A549 (cell line): ENCODE results near the gene NXN. TPM values are rescaled to one million over a fixed set of nuclear protein-coding genes. Genes with fewer than 3 reads are reported as not detected.

ENCODE experiments used
- ATAC-seq, 2 experiments: fragments of 200-7000 bp in 1 of 2; fragments of >200 bp in 1 of 2; cut with Nextera tagmentation in 1 of 2; cut with Tn5 transposase in 1 of 2; 3 replicates each; pipeline versions ENCODE4 v1.8.0 to v1.9.1; 2018 to 2020; ENCODE audit warnings: mild to moderate bottlenecking in 1 of 2, moderate library complexity in 1 of 2
- CTCF ChIA-PET: fragments of 300-600 bp; sonication (Branson Sonifier 250); formaldehyde crosslinking; extraction: SDS; loops from one replicate; lab custom pipeline; 2021; ENCODE audit warnings: antibody characterized with exemption, inconsistent platforms; lab: Yijun Ruan, JAX
- POLR2A ChIA-PET: fragments of 350-600 bp; formaldehyde crosslinking; extraction: SDS; loops from one replicate; lab custom pipeline; 2021; ENCODE audit warnings: antibody characterized with exemption, inconsistent platforms; lab: Yijun Ruan, JAX
- DNase-seq, 2 experiments: peaks; one replicate each; pipeline versions ENCODE4 v3.0.0 to v3.0.0-alpha.2; 2011 to 2016; ENCODE audit warnings: low read depth in 1 of 2, low spot score in 1 of 2
- FAIRE-seq: peaks from 2 replicates; lab custom pipeline; 2011; peaks lifted over from hg19 to GRCh38; lab: Jason Lieb, UNC
- H3K27ac ChIP-seq, 2 experiments: fragments of >200 bp; sonication (Bioruptor Twin); formaldehyde crosslinking; 3 replicates each; pipeline ENCODE4 v1.5.1; 2016 to 2017
- H3K4me1 ChIP-seq: fragments of >200 bp; sonication (Bioruptor Twin); formaldehyde crosslinking; 3 replicates; pipeline ENCODE4 v1.6.1; 2016
- H3K4me2 ChIP-seq: fragments of >200 bp; sonication (Bioruptor Twin); formaldehyde crosslinking; 3 replicates; pipeline ENCODE4 v1.6.1; 2016
- H3K4me3 ChIP-seq: fragments of >200 bp; sonication (Bioruptor Twin); formaldehyde crosslinking; 3 replicates; pipeline ENCODE4 v1.5.1; 2016
- H3K9me3 ChIP-seq: fragments of >200 bp; sonication (Bioruptor Twin); formaldehyde crosslinking; 3 replicates; pipeline ENCODE4 v1.6.1; 2016
- BHLHE40 ChIP-seq: IDR thresholded peaks from 2 replicates; pipeline ENCODE4 v1.6.1; 2012; ENCODE audit warnings: low read depth, low read length, inconsistent platforms
- CBX2 ChIP-seq: fragments of 200-600 bp; sonication (generic); IDR thresholded peaks from 2 replicates; pipeline ENCODE4 v1.6.1; 2016; ENCODE audit warnings: low read depth, mild to moderate bottlenecking, borderline replicate concordance
- EHF ChIP-seq: fragments of 250-450 bp; sonication (Bioruptor Pico); IDR thresholded peaks from 2 replicates; pipeline ENCODE4 v1.5.0; 2020; ENCODE audit warnings: mild to moderate bottlenecking
- EHMT2 ChIP-seq: fragments of 200-600 bp; sonication (generic); IDR thresholded peaks from 2 replicates; pipeline ENCODE4 v1.6.1; 2016; ENCODE audit warnings: antibody characterized with exemption, low read depth, mild to moderate bottlenecking, moderate library complexity
- ELK1 ChIP-seq: fragments of 150-350 bp; IDR thresholded peaks from 2 replicates; pipeline ENCODE4 v1.6.1; 2014; ENCODE audit warnings: low read depth, mild to moderate bottlenecking, low read length
- ESRRA ChIP-seq: fragments of 150-350 bp; IDR thresholded peaks from 2 replicates; pipeline ENCODE4 v1.6.1; 2014; ENCODE audit warnings: mild to moderate bottlenecking, low read length, borderline replicate concordance
- FOSB ChIP-seq: fragments of 250-450 bp; sonication (Bioruptor Pico); IDR thresholded peaks from 2 replicates; pipeline ENCODE4 v1.5.0; 2020; ENCODE audit warnings: mild to moderate bottlenecking, moderate library complexity
- GATA3 ChIP-seq: IDR thresholded peaks from 2 replicates; pipeline ENCODE4 v1.6.1; 2012; ENCODE audit warnings: borderline replicate concordance
- HDAC2 ChIP-seq: fragments of 200-600 bp; sonication (generic); IDR thresholded peaks from 2 replicates; pipeline ENCODE4 v1.6.1; 2016
- HEYL ChIP-seq: fragments of 250-450 bp; sonication (Bioruptor Pico); IDR thresholded peaks from 2 replicates; pipeline ENCODE4 v1.8.0; 2021; ENCODE audit warnings: mild to moderate bottlenecking, moderate library complexity
- HOXA7 ChIP-seq: fragments of 250-450 bp; sonication (Bioruptor Pico); IDR thresholded peaks from 2 replicates; pipeline ENCODE4 v1.5.0; 2020; ENCODE audit warnings: mild to moderate bottlenecking, moderate library complexity
- HOXB13 ChIP-seq: fragments of 250-450 bp; sonication (Bioruptor Pico); IDR thresholded peaks from 2 replicates; pipeline ENCODE4 v1.5.0; 2020; ENCODE audit warnings: low read depth, mild to moderate bottlenecking, moderate library complexity
- HOXB5 ChIP-seq: fragments of 250-450 bp; sonication (Bioruptor Pico); IDR thresholded peaks from 2 replicates; pipeline ENCODE4 v1.5.0; 2020; ENCODE audit warnings: mild to moderate bottlenecking, moderate library complexity
- MAZ ChIP-seq: fragments of 150-350 bp; IDR thresholded peaks from 2 replicates; pipeline ENCODE4 v1.6.1; 2014; ENCODE audit warnings: antibody characterized with exemption, low read depth, low read length, borderline replicate concordance
- NFE2L2 ChIP-seq: fragments of 150-350 bp; conservative IDR thresholded peaks from 2 replicates; pipeline ENCODE4 v1.6.1; 2014; ENCODE audit warnings: low read length
- NR3C1 ChIP-seq: fragments of >200 bp; sonication (Bioruptor Twin); formaldehyde crosslinking; IDR thresholded peaks from 3 replicates; pipeline ENCODE4 v1.6.1; 2017
- POLR2A ChIP-seq: IDR thresholded peaks from 2 replicates; pipeline ENCODE4 v1.6.1; 2012; ENCODE audit warnings: mild to moderate bottlenecking, low read length
- REST ChIP-seq: fragments of 200-600 bp; sonication (generic); IDR thresholded peaks from 2 replicates; pipeline ENCODE4 v1.6.1; 2016; ENCODE audit warnings: antibody characterized with exemption, mild to moderate bottlenecking, moderate library complexity
- TFCP2L1 ChIP-seq: fragments of 250-450 bp; sonication (Bioruptor Pico); IDR thresholded peaks from 2 replicates; pipeline ENCODE4 v1.5.0; 2021; ENCODE audit warnings: mild to moderate bottlenecking
- ZC3H11A ChIP-seq: fragments of 450-650 bp; IDR thresholded peaks from 2 replicates; pipeline ENCODE4 v1.6.1; 2014; ENCODE audit warnings: antibody characterized with exemption, mild to moderate bottlenecking
- ZNF302 ChIP-seq: fragments of 250-450 bp; sonication (Bioruptor Pico); IDR thresholded peaks from 2 replicates; pipeline ENCODE4 v1.9.0; 2021; ENCODE audit warnings: inconsistent platforms, mild to moderate bottlenecking, moderate library complexity
- ZSCAN20 ChIP-seq: fragments of 250-450 bp; sonication (Bioruptor Pico); IDR thresholded peaks from 2 replicates; pipeline ENCODE4 v1.8.0; 2022; ENCODE audit warnings: mild to moderate bottlenecking, moderate library complexity
- WGBS: methylation state at CpG from one replicate; pipeline ENCODE4 v1.1.6; 2017; ENCODE audit errors: missing lambda C conversion rate; 5-methylcytosine and 5-hydroxymethylcytosine counted together
- polyA plus RNA-seq, 4 experiments: library from polyadenylated mRNA; depleted of rRNA in 3 of 4; stranded (reverse); fragments of >200 nt; fragmentation: RNase III in 1 of 4; extraction: RNeasy Plus Mini Kit Qiagen cat#74134 plus additional on column Dnase treatment in 1 of 4; gene quantifications; 2 replicates in 3 of 4; 3 replicates in 1 of 4; pipeline ENCODE4 v1.2.3, GENCODE V29; 2011 to 2017
- TF ChIP-seq, protein P1 (sequence below): IDR thresholded peaks from 2 replicates; pipeline ENCODE4 v1.6.1; 2012
- TF ChIP-seq, protein P2 (sequence below): fragments of 450-650 bp; IDR thresholded peaks from 2 replicates; pipeline ENCODE4 v1.6.1; 2014; ENCODE audit warnings: antibody characterized with exemption
- TF ChIP-seq, protein P3 (sequence below): fragments of >200 bp; sonication (Bioruptor Twin); formaldehyde crosslinking; IDR thresholded peaks from 2 replicates; pipeline ENCODE4 v1.6.1; 2016

The NXN gene
- polyA plus RNA-seq, 2 of the 4 experiments (the other 2 are of a cell fraction) = 24.6 to 31.1 TPM

- WGBS = 82% methylated on average over 24 of the region's 24 CpGs
- no peak for TF ChIP-seq EHMT2
- no peak for TF ChIP-seq TFCP2L1
- no peak for TF ChIP-seq ZC3H11A
- no peak for TF ChIP-seq HDAC2
- no peak for TF ChIP-seq HEYL (CRISPR knock-in tag)
- TF ChIP-seq ZNF302 (CRISPR knock-in tag) = no peak
- no peak for TF ChIP-seq NR3C1
- no peak for TF ChIP-seq MAZ
- no peak for TF ChIP-seq GATA3
- TF ChIP-seq, protein P1, sequence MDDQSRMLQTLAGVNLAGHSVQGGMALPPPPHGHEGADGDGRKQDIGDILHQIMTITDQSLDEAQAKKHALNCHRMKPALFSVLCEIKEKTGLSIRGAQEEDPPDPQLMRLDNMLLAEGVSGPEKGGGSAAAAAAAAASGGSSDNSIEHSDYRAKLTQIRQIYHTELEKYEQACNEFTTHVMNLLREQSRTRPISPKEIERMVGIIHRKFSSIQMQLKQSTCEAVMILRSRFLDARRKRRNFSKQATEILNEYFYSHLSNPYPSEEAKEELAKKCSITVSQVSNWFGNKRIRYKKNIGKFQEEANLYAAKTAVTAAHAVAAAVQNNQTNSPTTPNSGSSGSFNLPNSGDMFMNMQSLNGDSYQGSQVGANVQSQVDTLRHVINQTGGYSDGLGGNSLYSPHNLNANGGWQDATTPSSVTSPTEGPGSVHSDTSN = no peak
- TF ChIP-seq HOXB5 (CRISPR knock-in tag) = no peak
- TF ChIP-seq FOSB (CRISPR knock-in tag) = no peak
- TF ChIP-seq NFE2L2 = no peak
- no peak for TF ChIP-seq BHLHE40
- no peak for TF ChIP-seq HOXA7 (CRISPR knock-in tag)
- Histone ChIP-seq H3K4me2 (no peak overlapping the region), H3K4me1 (no peaks in the 10 kb centered on the region), H3K27ac (no peak overlapping the region), H3K9me3 (no peaks in the 10 kb centered on the region), H3K4me3 (no peak overlapping the region)
- POLR2A ChIA-PET = no interaction called here
- FAIRE-seq (no peak), DNase-seq (no peak), ATAC-seq (no peak)
- CTCF ChIA-PET = interaction anchor here (0.8 to 6.5 kb wide), 5 partner anchors 11 to 771 kb away, joined by 3 to 40 read pairs (median 3); partner anchors contain the start of gene NXN
Observed at GRCh38 chr17:968812-969730, 10.5 kb downstream of the NXN start.

GRCh38 chr17:967122-967521, 12.5 kb downstream of the NXN start:
- Histone ChIP-seq H3K4me1 (no peaks in the 10 kb centered on the region), H3K4me2 (no peak overlapping the region), H3K4me3 (no peak overlapping the region), H3K9me3 (no peaks in the 10 kb centered on the region), H3K27ac (peak overlapping the region in 1 of 2 experiments; percentile 23; a peak in 1 of 6 replicates)
- ChIA-PET CTCF (interaction anchor here (6.5 kb wide), 1 partner anchor 13 kb away, joined by 40 read pairs; the partner anchor contains the start of gene NXN), POLR2A (no interaction called here)
- DNase-seq (no peak), ATAC-seq (no peak), FAIRE-seq (no peak)
- whole genome bisulfite sequencing = 88% methylated on average over 9 of the region's 9 CpGs
- TF ChIP-seq, protein P1 = no peak
- TF ChIP-seq EHMT2 = no peak
- no peak for TF ChIP-seq MAZ
- TF ChIP-seq EHF = no peak
- no peak for TF ChIP-seq REST
- no peak for TF ChIP-seq ESRRA
- no peak for TF ChIP-seq HOXB13 (CRISPR knock-in tag)
- no peak for TF ChIP-seq GATA3
- no peak for TF ChIP-seq HOXA7 (CRISPR knock-in tag)
- TF ChIP-seq ELK1 = no peak
- no peak for TF ChIP-seq HEYL (CRISPR knock-in tag)
- no peak for TF ChIP-seq POLR2A
- TF ChIP-seq, protein P2, sequence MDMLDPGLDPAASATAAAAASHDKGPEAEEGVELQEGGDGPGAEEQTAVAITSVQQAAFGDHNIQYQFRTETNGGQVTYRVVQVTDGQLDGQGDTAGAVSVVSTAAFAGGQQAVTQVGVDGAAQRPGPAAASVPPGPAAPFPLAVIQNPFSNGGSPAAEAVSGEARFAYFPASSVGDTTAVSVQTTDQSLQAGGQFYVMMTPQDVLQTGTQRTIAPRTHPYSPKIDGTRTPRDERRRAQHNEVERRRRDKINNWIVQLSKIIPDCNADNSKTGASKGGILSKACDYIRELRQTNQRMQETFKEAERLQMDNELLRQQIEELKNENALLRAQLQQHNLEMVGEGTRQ = no peak
- no peak for TF ChIP-seq ZC3H11A
- TF ChIP-seq CBX2 = no peak
- TF ChIP-seq FOSB (CRISPR knock-in tag) = no peak
- no peak for TF ChIP-seq ZSCAN20 (CRISPR knock-in tag)
- TF ChIP-seq, protein P3, sequence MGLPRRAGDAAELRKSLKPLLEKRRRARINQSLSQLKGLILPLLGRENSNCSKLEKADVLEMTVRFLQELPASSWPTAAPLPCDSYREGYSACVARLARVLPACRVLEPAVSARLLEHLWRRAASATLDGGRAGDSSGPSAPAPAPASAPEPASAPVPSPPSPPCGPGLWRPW = no peak
- TF ChIP-seq HDAC2 = no peak
